A673 (cell line): ENCODE data around the gene PDGFA. TPM values are rescaled to one million over a fixed set of nuclear protein-coding genes. Genes with fewer than 3 reads are reported as not detected.

Experiments used
- BruUV-seq: library from RNA; stranded (reverse); fragments of 400-500 nt; replicated peaks from 2 replicates; lab custom pipeline; 2021; lab: Mats Ljungman, UMichigan
- CTCF ChIA-PET: fragments of 300-600 bp; sonication (Branson Sonifier 250); formaldehyde crosslinking; loops from one replicate; lab custom pipeline; 2022; ENCODE audit warnings: antibody characterized with exemption; lab: Charles Lee
- POLR2A ChIA-PET: fragments of 300-600 bp; sonication (Branson Sonifier 250); formaldehyde crosslinking; loops from one replicate; lab custom pipeline; 2022; ENCODE audit warnings: antibody characterized with exemption; ENCODE audit not compliant: low non-redundant PET; lab: Charles Lee
- DNase-seq: peaks from one replicate; pipeline ENCODE4 v3.0.0-alpha.2; 2015; ENCODE audit warnings: low spot score
- H3K27ac ChIP-seq: fragments of 200-600 bp; sonication (generic); 2 replicates; pipeline ENCODE4 v1.5.1; 2016; ENCODE audit warnings: mixed run types, low read depth, mild to moderate bottlenecking, mixed read lengths, antibody characterized with exemption, low read length; ENCODE audit not compliant: poor library complexity, severe bottlenecking
- H3K27me3 ChIP-seq: fragments of 200-600 bp; sonication (generic); replicated peaks from 2 replicates; pipeline ENCODE4 v1.6.1; 2017; ENCODE audit warnings: mixed run types, low read depth, mild to moderate bottlenecking, mixed read lengths, antibody characterized with exemption, low read length; ENCODE audit not compliant: insufficient read depth, poor library complexity
- H3K36me3 ChIP-seq: fragments of 200-600 bp; sonication (generic); 2 replicates; pipeline ENCODE4 v1.6.1; 2016; ENCODE audit warnings: mixed run types, mild to moderate bottlenecking, mixed read lengths, antibody characterized with exemption, low read length; ENCODE audit not compliant: insufficient read depth, poor library complexity, severe bottlenecking
- H3K4me1 ChIP-seq: fragments of 200-600 bp; sonication (generic); 2 replicates; pipeline ENCODE4 v1.6.1; 2017; ENCODE audit warnings: mixed run types, mild to moderate bottlenecking, mixed read lengths, antibody characterized with exemption, low read length; ENCODE audit not compliant: insufficient read depth, poor library complexity, severe bottlenecking
- H3K4me3 ChIP-seq: fragments of 200-600 bp; sonication (generic); 2 replicates; pipeline ENCODE4 v1.5.1; 2016; ENCODE audit warnings: low read depth, mixed run types, mild to moderate bottlenecking, mixed read lengths, low read length; ENCODE audit not compliant: poor library complexity, severe bottlenecking
- H3K9me3 ChIP-seq: fragments of 200-600 bp; sonication (generic); 2 replicates; pipeline ENCODE4 v1.6.1; 2016; ENCODE audit warnings: mixed run types, low read depth, mild to moderate bottlenecking, mixed read lengths, antibody characterized with exemption, low read length; ENCODE audit not compliant: poor library complexity, severe bottlenecking
- CTCF ChIP-seq: fragments of 300-800, 200-600 bp; sonication (generic); conservative IDR thresholded peaks from 2 replicates; pipeline ENCODE4 v1.5.1; 2017; ENCODE audit warnings: low read depth, mild to moderate bottlenecking, antibody characterized with exemption, low read length, moderate library complexity, mixed read lengths
- EZH2 ChIP-seq: fragments of 200-600 bp; sonication (generic); IDR thresholded peaks from 2 replicates; pipeline ENCODE4 v1.6.1; 2017; ENCODE audit warnings: borderline replicate concordance, low read depth, mild to moderate bottlenecking, mixed read lengths, antibody characterized with exemption, low read length; ENCODE audit not compliant: poor library complexity, severe bottlenecking
- intact Hi-C: fragments of 100-400 bp; cut with micrococcal nuclease; formaldehyde crosslinking; loops from one replicate; pipeline ENCODE4 v1.10.0; 2022; ENCODE audit not compliant: unreplicated experiment
- total RNA-seq: library from RNA; stranded (reverse); gene quantifications from 2 replicates; pipeline ENCODE4 v1.2.3, GENCODE V29; 2021

The PDGFA gene
- total RNA-seq, 1 experiment from 2014 or later: 2.1 TPM

DNA sequence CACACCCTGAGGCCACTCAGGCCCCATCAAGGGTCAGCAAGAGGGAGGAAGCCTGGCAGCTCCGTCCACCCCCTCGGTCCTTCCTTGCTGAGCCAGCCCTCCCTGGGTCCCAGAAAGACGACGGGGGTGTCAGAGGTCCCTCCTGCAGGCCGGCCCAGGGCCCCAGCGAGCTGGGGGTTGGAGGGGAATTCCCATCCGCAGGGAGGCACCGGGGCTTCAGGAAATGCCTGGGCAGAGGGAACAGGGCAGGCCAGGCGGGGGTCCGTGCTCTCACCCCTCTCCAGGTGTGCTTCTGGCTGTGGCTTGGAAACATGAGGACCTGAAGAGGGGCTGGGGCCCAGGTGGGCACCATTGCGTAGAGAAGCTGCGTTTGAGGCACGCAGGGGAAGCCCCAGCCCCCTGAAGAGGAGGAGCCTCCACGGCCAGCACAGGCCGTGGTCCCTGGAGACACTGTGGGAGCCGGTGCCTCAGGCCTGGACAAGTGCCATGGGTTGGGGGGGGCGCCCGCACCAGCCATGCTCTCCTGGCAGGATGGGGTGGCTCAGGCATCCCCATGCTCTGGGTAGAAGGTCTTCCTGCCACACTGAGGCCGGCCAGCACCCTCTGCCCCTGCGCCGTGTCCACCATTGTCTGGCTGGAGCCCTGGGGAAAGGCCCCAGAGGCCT, 66.7 kb downstream of the PDGFA start:
- peaks cover 17% of the 10 kb centered on the region for H3K4me1 ChIP-seq
- CTCF ChIA-PET: no interaction called here

DNA sequence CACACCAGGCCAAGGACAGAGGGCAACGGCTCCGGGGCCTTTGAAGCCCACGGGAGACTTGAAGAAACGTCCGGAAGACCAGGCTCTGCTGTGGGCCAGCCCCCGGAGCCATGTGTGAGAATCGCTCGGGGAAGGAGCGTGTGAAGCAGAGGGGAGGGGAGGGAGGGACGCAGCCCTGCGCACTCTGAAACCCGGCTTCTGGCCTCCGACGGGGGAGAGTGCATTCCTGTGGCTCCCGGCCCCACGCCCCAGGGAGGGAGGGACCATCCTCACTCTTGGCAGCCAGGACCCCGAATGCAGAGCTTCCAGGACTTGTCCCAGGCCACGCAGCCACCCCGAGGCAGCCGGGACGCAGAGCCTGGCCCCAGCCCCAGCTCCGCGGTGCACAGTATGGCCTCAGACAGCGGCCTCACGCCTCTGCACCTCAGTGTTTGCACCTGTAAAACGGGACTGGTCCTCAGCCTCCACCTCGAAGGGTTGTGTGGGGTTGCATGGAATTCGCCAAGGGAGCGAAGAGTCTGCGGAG, 67.4 kb downstream of the PDGFA start:
- Histone ChIP-seq H3K4me1 (peaks cover 17% of the 10 kb centered on the region), H3K36me3 (no peaks in the 10 kb centered on the region), H3K4me3 (no peak overlapping the region), H3K27ac (no peak overlapping the region), H3K27me3 (no peaks in the 10 kb centered on the region), H3K9me3 (no peaks in the 10 kb centered on the region)
- TF ChIP-seq EZH2 (no peak), CTCF (no peak)
- intact Hi-C loops: no loop called here
- CTCF ChIA-PET: no interaction called here
- BruUV-seq: no TSS peak
- POLR2A ChIA-PET: no interaction called here
- DNase-seq: no peak

More for the DNA sequence above, 66.7 kb downstream of the PDGFA start:
- POLR2A ChIA-PET: no interaction called here
- H3K27me3 ChIP-seq: no peaks in the 10 kb centered on the region
- TF ChIP-seq CTCF (no peak), EZH2 (no peak)
- peak; percentile 37 for DNase-seq
- no TSS peak for BruUV-seq
- no peak overlapping the region for H3K27ac ChIP-seq
- no peak overlapping the region for H3K4me3 ChIP-seq
- intact Hi-C loops: no loop called here
- no peaks in the 10 kb centered on the region for H3K36me3 ChIP-seq
- H3K9me3 ChIP-seq: no peaks in the 10 kb centered on the region

GRCh38 chr7:451255-452225, 68.1 kb downstream of the PDGFA start:
- POLR2A ChIA-PET: no interaction called here
- Histone ChIP-seq H3K36me3 (no peaks in the 10 kb centered on the region), H3K9me3 (no peaks in the 10 kb centered on the region), H3K4me3 (no peak overlapping the region), H3K4me1 (peaks cover 17% of the 10 kb centered on the region), H3K27me3 (no peaks in the 10 kb centered on the region), H3K27ac (no peak overlapping the region)
- CTCF ChIA-PET: no interaction called here
- no TSS peak for BruUV-seq
- TF ChIP-seq CTCF (no peak), EZH2 (no peak)
- intact Hi-C loops: no loop called here
- no peak for DNase-seq
